IMR-90 (cell line): ENCODE measurements around the gene SRSF2. TPM values are rescaled to one million over a fixed set of nuclear protein-coding genes. Genes with fewer than 3 reads are reported as not detected.

Source experiments
- ATAC-seq: fragments of 200-7000 bp; cut with Tn5 transposase; 2 replicates; pipeline ENCODE4 v1.9.1; 2020; ENCODE audit warnings: low read depth, mild to moderate bottlenecking, moderate library complexity
- BruUV-seq: library from RNA; stranded (reverse); fragments of 400-500 nt; replicated peaks from 2 replicates; lab custom pipeline; 2021; lab: Mats Ljungman, UMichigan
- CTCF ChIA-PET: fragments of 300-600 bp; formaldehyde crosslinking; extraction: SDS; loops from one replicate; lab custom pipeline; 2021; ENCODE audit warnings: antibody characterized with exemption; lab: Yijun Ruan, JAX
- POLR2A ChIA-PET: fragments of 300-600 bp; sonication (Branson Sonifier 250); formaldehyde crosslinking; loops from one replicate; lab custom pipeline; 2022; ENCODE audit warnings: antibody characterized with exemption; ENCODE audit not compliant: unreplicated experiment; lab: Charles Lee
- DNase-seq: peaks from one replicate; pipeline ENCODE4 v3.0.0; 2013
- H2AFZ ChIP-seq: replicated peaks from 2 replicates; pipeline ENCODE3; 2013; ENCODE audit warnings: low read length, mild to moderate bottlenecking; ENCODE audit not compliant: poor library complexity
- H2AK5ac ChIP-seq: 2 replicates; pipeline ENCODE4 v1.6.1; 2013; ENCODE audit warnings: low read depth, low read length, inconsistent platforms
- H2AK9ac ChIP-seq: replicated peaks from 2 replicates; pipeline ENCODE3; 2013; ENCODE audit warnings: mild to moderate bottlenecking, low read depth, low read length, moderate library complexity; ENCODE audit not compliant: poor library complexity
- H2BK120ac ChIP-seq: 2 replicates; pipeline ENCODE4 v1.6.1; 2013; ENCODE audit warnings: low read depth, low read length, inconsistent platforms
- H2BK15ac ChIP-seq: 3 replicates; pipeline ENCODE4 v1.6.1; 2013; ENCODE audit warnings: low read depth, low read length, inconsistent platforms
- H2BK20ac ChIP-seq: 2 replicates; pipeline ENCODE4 v1.6.1; 2013; ENCODE audit warnings: low read depth, mild to moderate bottlenecking, inconsistent platforms, low read length, moderate library complexity
- H2BK5ac ChIP-seq: 2 replicates; pipeline ENCODE4 v1.6.1; 2013; ENCODE audit warnings: mild to moderate bottlenecking, low read depth, low read length, inconsistent platforms; ENCODE audit not compliant: poor library complexity, severe bottlenecking
- H3K14ac ChIP-seq: replicated peaks from 2 replicates; pipeline ENCODE4 v1.6.1; 2013; ENCODE audit warnings: low read depth, low read length, inconsistent platforms
- H3K18ac ChIP-seq: 2 replicates; pipeline ENCODE4 v1.6.1; 2013; ENCODE audit warnings: low read depth, low read length, control low read depth
- H3K23ac ChIP-seq: 2 replicates; pipeline ENCODE4 v1.6.1; 2013; ENCODE audit warnings: low read depth, low read length, inconsistent platforms
- H3K27ac ChIP-seq: 2 replicates; pipeline ENCODE4 v1.5.1; 2013; ENCODE audit warnings: mild to moderate bottlenecking, control low read depth, low read length; ENCODE audit not compliant: insufficient read depth
- H3K27me3 ChIP-seq: 2 replicates; pipeline ENCODE4 v1.6.1; 2013; ENCODE audit warnings: low read length; ENCODE audit not compliant: control insufficient read depth, insufficient read depth
- H3K36me3 ChIP-seq: 2 replicates; pipeline ENCODE4 v1.6.1; 2013; ENCODE audit warnings: low read length, mixed read lengths; ENCODE audit not compliant: control insufficient read depth, insufficient read depth
- H3K4ac ChIP-seq: 2 replicates; pipeline ENCODE4 v1.6.1; 2013; ENCODE audit warnings: low read depth, low read length, inconsistent platforms
- H3K4me1 ChIP-seq: 2 replicates; pipeline ENCODE4 v1.6.1; 2013; ENCODE audit warnings: low read length, mixed read lengths; ENCODE audit not compliant: control insufficient read depth, insufficient read depth
- H3K4me2 ChIP-seq: 2 replicates; pipeline ENCODE4 v1.6.1; 2013; ENCODE audit warnings: low read depth, mild to moderate bottlenecking, control low read depth, low read length, moderate library complexity
- H3K4me3 ChIP-seq: 2 replicates; pipeline ENCODE4 v1.5.1; 2013; ENCODE audit warnings: low read depth, mild to moderate bottlenecking, control low read depth, low read length, moderate library complexity; ENCODE audit not compliant: insufficient read depth
- H3K56ac ChIP-seq: 2 replicates; pipeline ENCODE4 v1.6.1; 2013; ENCODE audit warnings: low read length, inconsistent platforms; ENCODE audit not compliant: insufficient read depth; ENCODE audit errors: extremely low read depth
- H3K79me1 ChIP-seq, 2 experiments: 2 replicates each; pipeline ENCODE4 v1.6.1; 2013; ENCODE audit warnings: low read length in 2 of 2, inconsistent platforms in 1 of 2, low read depth in 1 of 2
- H3K9ac ChIP-seq: 2 replicates; pipeline ENCODE4 v1.6.1; 2013; ENCODE audit warnings: low read depth, low read length, control low read depth
- H3K9me1 ChIP-seq: 2 replicates; pipeline ENCODE4 v1.6.1; 2013; ENCODE audit warnings: low read length, inconsistent platforms; ENCODE audit not compliant: insufficient read depth
- H3K9me3 ChIP-seq: 2 replicates; pipeline ENCODE4 v1.6.1; 2013; ENCODE audit warnings: low read length; ENCODE audit not compliant: control insufficient read depth, insufficient read depth
- H4K20me1 ChIP-seq: 2 replicates; pipeline ENCODE4 v1.6.1; 2013; ENCODE audit warnings: low read length, inconsistent platforms; ENCODE audit not compliant: insufficient read depth
- H4K5ac ChIP-seq: 2 replicates; pipeline ENCODE4 v1.6.1; 2013; ENCODE audit warnings: mild to moderate bottlenecking, low read depth, low read length, control low read depth
- H4K8ac ChIP-seq, 2 experiments: 2 replicates each; pipeline ENCODE4 v1.6.1; 2013; ENCODE audit warnings: low read depth in 2 of 2, low read length in 2 of 2, control low read depth in 1 of 2, inconsistent platforms in 1 of 2
- H4K91ac ChIP-seq: 2 replicates; pipeline ENCODE4 v1.6.1; 2013; ENCODE audit warnings: low read depth, low read length, inconsistent platforms; ENCODE audit not compliant: insufficient read depth
- CEBPB ChIP-seq: IDR thresholded peaks from 2 replicates; pipeline ENCODE4 v1.6.1; 2012; ENCODE audit warnings: low read depth, low read length, improper control_type of control experiment
- WGBS, 2 experiments: methylation state at CpG; one replicate each; pipeline versions ENCODE4 v1.1.5 to v1.1.7; 2013; ENCODE audit warnings: missing lambda C conversion rate in 2 of 2; ENCODE audit not compliant: insufficient read length in 1 of 2; ENCODE audit errors: extremely low coverage in 2 of 2; 5-methylcytosine and 5-hydroxymethylcytosine counted together
- dilution Hi-C: fragments of 300-500 bp; cut with HindIII; formaldehyde crosslinking; loops from one replicate; pipeline ENCODE4 v1.14.3; 2018; ENCODE audit warnings: low sequenced_read_pairs; ENCODE audit not compliant: unreplicated experiment
- in situ Hi-C: fragments of 300-500 bp; cut with MboI; formaldehyde crosslinking; loops from 3 replicates; pipeline ENCODE4 v1.14.3; 2019; ENCODE audit warnings: low sequenced_read_pairs, inconsistent platforms, mixed read lengths
- intact Hi-C: fragments of 100-400 bp; cut with micrococcal nuclease; formaldehyde crosslinking; loops from 2 replicates; pipeline ENCODE4 v1.10.0; 2022
- polyA plus RNA-seq, 3 experiments: library from polyadenylated mRNA; depleted of rRNA; stranded (reverse); fragments of >200 nt; gene quantifications; 2 replicates each; pipeline ENCODE4 v1.2.3, GENCODE V29; 2012; ENCODE audit warnings: low replicate concordance in 1 of 3
- total RNA-seq: library from RNA; depleted of rRNA; stranded (reverse); fragments of >200 nt; gene quantifications from 2 replicates; pipeline ENCODE4 v1.2.3, GENCODE V29; 2012
- TF ChIP-seq, protein P1 (sequence below): conservative IDR thresholded peaks from 2 replicates; pipeline ENCODE4 v1.5.1; 2012; ENCODE audit warnings: mild to moderate bottlenecking, low read depth, low read length, improper control_type of control experiment
- TF ChIP-seq, protein P2 (sequence below): fragments of 150-350 bp; IDR thresholded peaks from 2 replicates; pipeline ENCODE4 v1.6.1; 2016; ENCODE audit warnings: low read depth, mild to moderate bottlenecking, low read length, moderate library complexity, borderline replicate concordance

The SRSF2 gene
- total and polyA plus RNA-seq, 2 of the 4 experiments (the other 2 are of a cell fraction), result 98.0 to 296 TPM

DNA sequence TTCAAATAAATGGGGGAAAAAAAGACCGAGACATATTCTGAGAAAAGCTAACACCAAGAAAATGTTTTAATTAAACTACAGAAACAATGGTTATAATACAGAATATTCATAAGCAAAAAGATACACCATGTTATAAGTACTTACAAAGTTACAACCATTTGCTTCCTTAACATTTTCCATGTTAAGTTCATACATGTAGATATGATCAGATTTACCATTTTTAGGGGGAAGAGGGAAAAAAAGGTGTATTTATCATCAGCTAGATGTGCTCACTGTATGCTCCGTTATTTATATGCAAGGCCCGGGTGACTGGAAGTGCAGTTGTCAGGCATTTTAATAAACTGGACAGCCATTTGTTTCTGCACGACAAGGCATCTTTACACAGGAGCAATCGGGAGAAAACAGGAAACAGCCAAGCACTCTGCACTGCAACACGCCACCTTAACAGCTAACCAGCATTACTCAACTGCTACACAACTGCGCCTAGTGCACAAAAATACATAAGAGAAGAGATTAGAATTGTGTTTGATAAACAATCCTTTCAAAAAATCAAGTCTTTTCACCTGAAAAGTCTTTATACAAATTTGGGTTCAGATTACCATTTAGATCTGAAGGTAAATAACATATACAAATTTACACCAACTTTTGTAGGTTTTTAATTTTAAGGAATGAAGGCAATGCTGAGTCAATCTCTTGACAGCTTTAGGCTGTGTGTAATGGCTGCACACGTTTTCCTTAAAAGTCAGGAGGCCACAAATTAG is 2.9 kb downstream of the SRSF2 start:
- Histone ChIP-seq H3K14ac (no peak overlapping the region), H4K5ac (no peak overlapping the region), H4K8ac (0 out of 4 replicates have a peak overlapping the region, but pooled peaks of 1 of the 2 experiments have one; percentile 24), H3K18ac (no peak overlapping the region), H2AFZ (no peak overlapping the region), H3K4me2 (peak overlapping the region; percentile 76), H3K79me1 (peaks cover 21 to 32% of the 10 kb centered on the region in 2 experiments), H3K23ac (0 out of 2 replicates have a peak overlapping the region, but pooled peaks have one; percentile 19), H3K9me3 (no peaks in the 10 kb centered on the region), H2BK20ac (no peak overlapping the region), H3K4ac (no peak overlapping the region), H3K27ac (no peak overlapping the region), H4K20me1 (peaks cover 42% of the 10 kb centered on the region), H2BK5ac (peak overlapping the region; percentile 29), H2AK5ac (no peak overlapping the region), H2BK15ac (no peak overlapping the region), H3K4me1 (peaks cover 2% of the 10 kb centered on the region; the same call in 1 of the 2 replicates), H3K56ac (no peak overlapping the region), H3K36me3 (peaks cover 26% of the 10 kb centered on the region), H3K9me1 (no peaks in the 10 kb centered on the region), H4K91ac (no peak overlapping the region), H2AK9ac (no peak overlapping the region), H2BK120ac (no peak overlapping the region), H3K4me3 (0 out of 2 replicates have a peak overlapping the region, but pooled peaks have one; percentile 2), H3K9ac (peak overlapping the region; percentile 83; the same call in 1 of the 2 replicates), H3K27me3 (no peaks in the 10 kb centered on the region)
- 0 out of 2 replicates have a peak, but pooled peaks have one; percentile 7 for TF ChIP-seq CEBPB
- TF ChIP-seq, protein P1, sequence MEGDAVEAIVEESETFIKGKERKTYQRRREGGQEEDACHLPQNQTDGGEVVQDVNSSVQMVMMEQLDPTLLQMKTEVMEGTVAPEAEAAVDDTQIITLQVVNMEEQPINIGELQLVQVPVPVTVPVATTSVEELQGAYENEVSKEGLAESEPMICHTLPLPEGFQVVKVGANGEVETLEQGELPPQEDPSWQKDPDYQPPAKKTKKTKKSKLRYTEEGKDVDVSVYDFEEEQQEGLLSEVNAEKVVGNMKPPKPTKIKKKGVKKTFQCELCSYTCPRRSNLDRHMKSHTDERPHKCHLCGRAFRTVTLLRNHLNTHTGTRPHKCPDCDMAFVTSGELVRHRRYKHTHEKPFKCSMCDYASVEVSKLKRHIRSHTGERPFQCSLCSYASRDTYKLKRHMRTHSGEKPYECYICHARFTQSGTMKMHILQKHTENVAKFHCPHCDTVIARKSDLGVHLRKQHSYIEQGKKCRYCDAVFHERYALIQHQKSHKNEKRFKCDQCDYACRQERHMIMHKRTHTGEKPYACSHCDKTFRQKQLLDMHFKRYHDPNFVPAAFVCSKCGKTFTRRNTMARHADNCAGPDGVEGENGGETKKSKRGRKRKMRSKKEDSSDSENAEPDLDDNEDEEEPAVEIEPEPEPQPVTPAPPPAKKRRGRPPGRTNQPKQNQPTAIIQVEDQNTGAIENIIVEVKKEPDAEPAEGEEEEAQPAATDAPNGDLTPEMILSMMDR, result no peak
- TF ChIP-seq, protein P2, sequence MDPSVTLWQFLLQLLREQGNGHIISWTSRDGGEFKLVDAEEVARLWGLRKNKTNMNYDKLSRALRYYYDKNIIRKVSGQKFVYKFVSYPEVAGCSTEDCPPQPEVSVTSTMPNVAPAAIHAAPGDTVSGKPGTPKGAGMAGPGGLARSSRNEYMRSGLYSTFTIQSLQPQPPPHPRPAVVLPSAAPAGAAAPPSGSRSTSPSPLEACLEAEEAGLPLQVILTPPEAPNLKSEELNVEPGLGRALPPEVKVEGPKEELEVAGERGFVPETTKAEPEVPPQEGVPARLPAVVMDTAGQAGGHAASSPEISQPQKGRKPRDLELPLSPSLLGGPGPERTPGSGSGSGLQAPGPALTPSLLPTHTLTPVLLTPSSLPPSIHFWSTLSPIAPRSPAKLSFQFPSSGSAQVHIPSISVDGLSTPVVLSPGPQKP, result no peak
- dilution Hi-C loops (no loop called here), in situ Hi-C loops (no loop called here), intact Hi-C loops (no loop called here)
- WGBS, 2 experiments, result 0% methylated on average over 1 of the region's 8 CpGs; no CpG with 5 or more reads in 1 of the 2 experiments
- BruUV-seq, result TSS peak; percentile 50
- ChIA-PET POLR2A (no interaction called here), CTCF (no interaction called here)
- DNase-seq (peak; percentile 49), ATAC-seq (no peak)
